Immature natural killer cell (primary cell): ENCODE results near the gene PIK3C2B. TPM values are rescaled to one million over a fixed set of nuclear protein-coding genes. Genes with fewer than 3 reads are reported as not detected.
"Not testable (repeated sequence)": the region's sequence is repeated elsewhere in the genome, so short reads cannot be mapped to it uniquely, and the experiment has no call there.

Source experiments
- DNase-seq, 3 donors: peaks; one replicate each; pipeline ENCODE4 v3.0.0; 2022; ENCODE audit warnings: mixed read lengths in 1 of 3
- H3K27ac Mint-ChIP-seq, 6 donors: one replicate each; pipeline ENCODE4 v1.8.0; 2020; ENCODE audit warnings: mixed read lengths in 6 of 6, mild to moderate bottlenecking in 5 of 6, inconsistent platforms in 4 of 6, moderate library complexity in 3 of 6
- H3K27me3 Mint-ChIP-seq, 3 donors: one replicate each; pipeline ENCODE4 v1.8.0; 2020 to 2021; ENCODE audit warnings: low read depth in 3 of 3, mild to moderate bottlenecking in 3 of 3, mixed read lengths in 3 of 3, moderate library complexity in 3 of 3, inconsistent platforms in 1 of 3
- H3K36me3 Mint-ChIP-seq, 3 donors: one replicate each; pipeline ENCODE4 v1.8.0; 2020; ENCODE audit warnings: mixed read lengths in 3 of 3, inconsistent platforms in 2 of 3, mild to moderate bottlenecking in 2 of 3
- H3K4me1 Mint-ChIP-seq, 2 donors: one replicate each; pipeline ENCODE4 v1.8.0; 2020; ENCODE audit warnings: inconsistent platforms in 2 of 2, mild to moderate bottlenecking in 2 of 2, mixed read lengths in 2 of 2, moderate library complexity in 1 of 2
- H3K4me3 Mint-ChIP-seq, 5 donors: one replicate each; pipeline ENCODE4 v1.8.0; 2020; ENCODE audit warnings: mild to moderate bottlenecking in 5 of 5, mixed read lengths in 5 of 5, inconsistent platforms in 3 of 5, moderate library complexity in 3 of 5
- H3K9me3 Mint-ChIP-seq, 6 donors: one replicate each; pipeline ENCODE4 v1.8.0; 2020; ENCODE audit warnings: mild to moderate bottlenecking in 6 of 6, mixed read lengths in 6 of 6, inconsistent platforms in 4 of 6, moderate library complexity in 3 of 6
- polyA plus RNA-seq, 3 donors: library from polyadenylated mRNA; unstranded; fragments of 300-500 nt; fragmentation: Illumina TruSeq; gene quantifications; one replicate each; pipeline ENCODE4 v1.2.3, GENCODE V29; 2021

Gene PIK3C2B
- polyA plus RNA-seq, 3 donors from 2014 or later: 1.4 to 2.3 TPM; not detected in 1

DNA sequence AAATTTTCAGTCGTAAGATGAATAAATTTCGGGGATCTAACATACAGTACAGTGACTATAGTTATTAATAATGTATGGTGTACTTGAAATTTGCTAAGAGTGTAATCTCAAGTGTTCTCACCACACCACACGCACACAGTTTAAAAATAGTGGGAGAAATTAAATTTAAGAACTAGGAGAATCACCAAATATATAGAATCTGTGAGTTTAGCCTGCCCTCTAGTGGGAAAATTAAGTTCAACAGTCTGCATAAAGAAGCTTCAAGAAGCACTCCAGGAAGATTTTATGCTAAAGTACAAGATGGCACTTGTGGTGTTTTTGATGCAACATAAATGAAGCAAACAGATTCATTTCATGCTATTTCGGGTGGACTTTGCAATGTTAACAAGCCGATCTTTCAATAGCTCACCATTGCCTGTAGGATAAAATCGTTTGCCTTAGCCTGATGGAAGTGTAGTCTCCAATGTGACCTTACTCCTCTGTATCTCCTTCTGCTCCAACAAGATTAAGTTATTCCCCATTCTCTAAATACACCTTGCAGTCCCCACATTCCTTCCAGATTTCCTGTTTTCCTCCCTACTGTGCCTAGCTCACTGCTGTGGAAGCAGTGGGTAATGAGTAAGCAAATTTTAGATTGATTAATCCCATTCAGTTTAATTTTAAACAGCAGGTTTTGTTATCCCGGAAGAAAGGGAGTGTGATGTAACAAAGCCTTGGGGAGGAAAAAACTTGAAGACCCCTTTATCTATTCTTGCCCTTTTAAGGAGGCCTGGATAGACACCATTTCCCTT lies 8.7 kb upstream of the PIK3C2B start:
- peaks cover 0 to 6% (median 0%) of the 10 kb centered on the region in 6 donors for H3K9me3 Mint-ChIP-seq
- peak overlapping the region in 4 of 6 donors; percentile 15 to 80 (median 42) for H3K27ac Mint-ChIP-seq
- H3K4me3 Mint-ChIP-seq: peak overlapping the region in 1 of 5 donors; percentile 8
- H3K4me1 Mint-ChIP-seq: peaks cover 27 to 34% of the 10 kb centered on the region in 2 donors
- H3K27me3 Mint-ChIP-seq: peaks cover 15 to 36% (median 26%) of the 10 kb centered on the region in 3 donors
- DNase-seq: peak; percentile 67 to 74 (median 68)
- no peaks in the 10 kb centered on the region for H3K36me3 Mint-ChIP-seq

DNA sequence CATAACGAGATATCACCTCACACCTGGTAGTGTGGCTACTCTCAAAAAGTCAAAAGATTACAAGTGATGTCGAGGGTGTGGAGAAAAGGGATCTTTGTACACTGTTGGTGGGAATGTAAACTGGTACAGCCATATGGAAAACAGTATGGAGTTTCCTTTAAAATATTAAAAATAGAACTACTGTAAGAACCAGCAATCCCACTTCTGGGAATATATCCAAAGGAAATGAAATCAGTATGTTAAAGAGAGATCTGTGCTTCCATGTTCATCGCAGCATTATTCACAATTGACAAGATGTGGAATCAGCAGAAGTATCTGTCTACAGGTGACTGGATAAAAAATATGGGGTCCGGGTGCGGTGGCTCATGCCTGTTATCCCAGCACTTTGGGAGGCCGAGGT lies 7.6 kb upstream of the PIK3C2B start:
- no peak for DNase-seq
- H3K4me1 Mint-ChIP-seq: peaks cover 18 to 25% of the 10 kb centered on the region in 2 donors
- H3K36me3 Mint-ChIP-seq: no peaks in the 10 kb centered on the region
- H3K27me3 Mint-ChIP-seq: peaks cover 15 to 29% (median 19%) of the 10 kb centered on the region in 3 donors
- H3K9me3 Mint-ChIP-seq: peaks cover 0 to 6% (median 0%) of the 10 kb centered on the region in 6 donors
- no peak overlapping the region for H3K4me3 Mint-ChIP-seq
- H3K27ac Mint-ChIP-seq: no peak overlapping the region

DNA sequence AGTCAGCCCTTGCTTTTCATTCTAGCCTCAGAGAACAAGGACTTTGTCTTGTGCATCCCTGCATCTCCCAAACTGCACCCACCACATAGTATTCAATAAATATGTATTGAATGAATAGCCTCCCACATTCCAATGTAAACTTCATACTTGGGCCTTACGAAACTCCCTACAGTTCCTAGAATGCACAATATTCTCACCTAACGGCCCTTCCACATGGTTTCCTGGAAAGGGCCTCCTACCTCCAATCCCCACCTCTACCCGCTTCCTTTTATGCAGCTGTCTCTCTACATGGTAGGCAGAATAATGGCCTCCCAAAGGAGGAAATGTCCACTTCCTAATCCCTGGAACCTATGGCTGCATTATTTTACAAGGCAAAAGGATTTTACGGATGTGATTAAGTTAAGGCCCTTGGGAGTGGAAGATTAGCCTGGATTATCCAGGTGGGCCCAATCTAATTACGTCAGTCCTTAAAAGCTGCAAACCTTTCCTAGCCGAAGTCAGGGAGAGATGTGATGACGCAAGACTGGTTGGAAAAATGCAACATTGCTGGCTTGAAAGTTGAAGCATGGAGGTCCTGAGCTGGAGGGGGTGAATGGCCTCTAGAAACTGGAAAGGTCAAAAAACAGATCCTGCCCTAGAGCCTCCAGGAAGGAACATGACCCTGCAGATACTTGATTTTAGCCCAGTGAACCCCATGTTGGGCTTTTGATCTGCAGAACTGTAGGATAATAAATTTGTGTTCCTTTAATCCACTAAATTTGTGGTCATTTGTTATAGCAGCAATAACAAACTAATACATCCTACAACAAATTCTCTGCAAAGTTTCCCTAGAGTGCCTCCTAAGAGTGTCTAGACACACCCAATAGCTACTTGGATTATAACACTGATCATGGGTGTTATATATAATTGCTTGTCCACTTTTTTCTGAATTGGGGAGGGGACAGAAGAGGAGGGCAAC lies 5.2 kb upstream of the PIK3C2B start:
- peaks cover 13 to 16% of the 10 kb centered on the region in 2 donors for H3K4me1 Mint-ChIP-seq
- H3K27me3 Mint-ChIP-seq: peaks cover 0 to 12% (median 3%) of the 10 kb centered on the region in 3 donors
- H3K27ac Mint-ChIP-seq: no peak overlapping the region

DNA sequence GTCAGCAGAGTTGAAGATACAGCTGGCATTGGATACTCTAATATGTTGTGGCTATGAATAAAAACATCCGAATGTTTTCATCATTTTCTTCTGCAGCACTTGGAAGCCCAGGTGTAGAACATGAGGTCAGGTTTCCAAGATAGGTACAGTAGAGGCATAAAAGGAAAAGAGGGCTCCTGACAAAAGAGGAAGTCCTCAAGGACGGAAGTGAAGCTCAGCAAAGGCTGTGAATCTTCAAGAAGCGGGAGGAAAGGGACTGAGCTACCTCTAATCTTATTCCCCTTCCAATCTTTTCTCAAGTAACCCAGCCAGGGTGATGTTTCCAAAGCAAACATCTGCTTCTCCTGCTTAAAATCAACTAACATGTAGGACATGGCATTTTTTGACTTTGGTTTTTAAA lies 4.4 kb upstream of the PIK3C2B start:
- H3K27ac Mint-ChIP-seq: no peak overlapping the region
- no peak overlapping the region for H3K4me3 Mint-ChIP-seq
- peaks cover 0 to 12% (median 3%) of the 10 kb centered on the region in 3 donors for H3K27me3 Mint-ChIP-seq
- no peaks in the 10 kb centered on the region for H3K9me3 Mint-ChIP-seq
- peaks cover 15 to 17% of the 10 kb centered on the region in 2 donors for H3K4me1 Mint-ChIP-seq
- H3K36me3 Mint-ChIP-seq: no peaks in the 10 kb centered on the region
- no peak for DNase-seq

More for the DNA sequence above, 5.2 kb upstream of the PIK3C2B start:
- no peak for DNase-seq
- Mint-ChIP-seq H3K4me3 (no peak overlapping the region), H3K36me3 (no peaks in the 10 kb centered on the region), H3K9me3 (no peaks in the 10 kb centered on the region)

DNA sequence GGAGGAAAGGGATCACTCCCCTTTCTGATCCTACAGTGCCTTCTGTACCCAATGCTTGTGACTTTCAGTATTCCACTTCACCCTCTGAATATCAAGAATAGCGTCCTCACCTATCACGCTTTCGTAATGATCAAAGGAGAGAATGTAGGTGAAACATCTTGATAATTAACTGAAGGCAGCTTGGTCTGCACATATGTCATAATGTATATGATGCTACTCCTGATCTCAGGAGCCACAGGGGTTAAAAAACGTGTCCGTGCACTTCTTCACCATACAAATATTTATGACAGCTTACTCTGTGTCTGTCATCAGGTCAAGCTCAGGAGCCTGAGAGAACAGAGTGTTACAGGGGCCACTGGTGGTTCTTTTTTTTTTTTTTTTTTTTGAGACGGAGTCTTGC lies 1.2 kb upstream of the PIK3C2B start:
- H3K36me3 Mint-ChIP-seq: no peaks in the 10 kb centered on the region
- H3K27me3 Mint-ChIP-seq: peaks cover 0 to 10% (median 6%) of the 10 kb centered on the region in 3 donors
- H3K4me1 Mint-ChIP-seq: peaks cover 35 to 36% of the 10 kb centered on the region in 2 donors
- no peak for DNase-seq
- peak overlapping the region; percentile 57 to 93 (median 82) for H3K27ac Mint-ChIP-seq
- peak overlapping the region; percentile 89 to 98 (median 95) for H3K4me3 Mint-ChIP-seq
- H3K9me3 Mint-ChIP-seq: no peaks in the 10 kb centered on the region

GRCh38 chr1:204495078-204495753 lies 611 bp upstream of the PIK3C2B start:
- H3K27me3 Mint-ChIP-seq: peaks cover 0 to 10% (median 6%) of the 10 kb centered on the region in 3 donors
- H3K9me3 Mint-ChIP-seq: no peaks in the 10 kb centered on the region
- no peaks in the 10 kb centered on the region for H3K36me3 Mint-ChIP-seq
- no peak for DNase-seq
- peak overlapping the region; percentile 81 to 93 (median 90) for H3K27ac Mint-ChIP-seq
- peaks cover 39 to 41% of the 10 kb centered on the region in 2 donors for H3K4me1 Mint-ChIP-seq
- peak overlapping the region; percentile 89 to 98 (median 95) for H3K4me3 Mint-ChIP-seq

- DNase-seq: peak; percentile 54 to 63 (median 60)
- peaks cover 0 to 6% (median 5%) of the 10 kb centered on the region in 3 donors for H3K36me3 Mint-ChIP-seq
- H3K4me1 Mint-ChIP-seq: peaks cover 48 to 51% of the 10 kb centered on the region in 2 donors
- H3K27ac Mint-ChIP-seq: peak overlapping the region; percentile 81 to 95 (median 91)
- H3K4me3 Mint-ChIP-seq: peak overlapping the region; percentile 89 to 98 (median 95)
- H3K27me3 Mint-ChIP-seq: peaks cover 0 to 10% (median 6%) of the 10 kb centered on the region in 3 donors
- no peaks in the 10 kb centered on the region for H3K9me3 Mint-ChIP-seq
Observed at GRCh38 chr1:204493984-204494280, 673 bp downstream of the PIK3C2B start.

DNA sequence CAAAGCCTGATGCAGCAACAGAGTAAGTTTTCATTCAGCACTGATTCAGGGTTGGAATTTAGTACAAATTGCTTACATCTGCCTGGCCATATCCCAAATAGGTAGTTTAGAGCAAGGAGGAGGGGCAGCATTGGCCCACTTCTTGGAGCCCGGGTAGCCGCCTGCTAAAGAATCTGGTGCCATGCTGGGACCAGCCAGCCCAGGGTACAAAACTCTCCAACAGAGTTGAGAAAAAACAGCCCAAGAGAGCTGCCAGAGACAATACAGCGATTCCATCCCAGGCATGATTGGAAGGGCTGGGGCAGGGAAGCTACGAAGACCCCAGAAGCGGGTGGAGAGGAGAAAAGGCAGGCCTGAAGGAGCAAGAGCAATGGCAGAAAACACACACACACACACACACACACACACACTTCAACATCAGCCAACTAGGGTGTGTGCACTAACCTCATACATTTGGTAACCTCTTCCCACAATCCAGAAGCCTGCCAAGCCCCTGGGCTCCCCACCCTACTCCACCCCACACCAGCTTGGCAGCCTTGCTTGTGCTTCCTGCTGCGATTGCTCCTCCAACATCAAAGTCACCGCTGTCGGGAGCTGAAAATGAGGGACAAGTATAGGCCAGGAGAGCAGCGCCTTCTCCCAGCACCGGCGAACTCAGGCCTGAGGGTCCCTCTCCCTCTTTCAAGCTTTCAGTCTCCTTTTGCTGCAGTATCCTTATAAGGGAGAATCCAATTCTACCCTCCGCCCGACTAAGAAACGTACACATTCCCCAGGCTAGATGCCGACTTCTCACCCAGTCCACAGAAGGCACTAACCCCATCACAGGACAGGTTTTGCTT lies 1.2 kb downstream of the PIK3C2B start:
- H3K4me3 Mint-ChIP-seq: peak overlapping the region; percentile 89 to 98 (median 95)
- H3K36me3 Mint-ChIP-seq: peaks cover 3 to 6% (median 5%) of the 10 kb centered on the region in 3 donors
- no peak for DNase-seq
- peaks cover 0 to 6% (median 6%) of the 10 kb centered on the region in 3 donors for H3K27me3 Mint-ChIP-seq
- no peaks in the 10 kb centered on the region for H3K9me3 Mint-ChIP-seq
- H3K4me1 Mint-ChIP-seq: peaks cover 51 to 52% of the 10 kb centered on the region in 2 donors
- H3K27ac Mint-ChIP-seq: peak overlapping the region; percentile 81 to 95 (median 91)

- no peak for DNase-seq
- H3K4me1 Mint-ChIP-seq: peaks cover 51 to 52% of the 10 kb centered on the region in 2 donors
- peak overlapping the region in 3 of 5 donors; percentile 10 to 89 (median 30) for H3K4me3 Mint-ChIP-seq
Observed at GRCh38 chr1:204491655-204492054, 3.0 kb downstream of the PIK3C2B start.

DNA sequence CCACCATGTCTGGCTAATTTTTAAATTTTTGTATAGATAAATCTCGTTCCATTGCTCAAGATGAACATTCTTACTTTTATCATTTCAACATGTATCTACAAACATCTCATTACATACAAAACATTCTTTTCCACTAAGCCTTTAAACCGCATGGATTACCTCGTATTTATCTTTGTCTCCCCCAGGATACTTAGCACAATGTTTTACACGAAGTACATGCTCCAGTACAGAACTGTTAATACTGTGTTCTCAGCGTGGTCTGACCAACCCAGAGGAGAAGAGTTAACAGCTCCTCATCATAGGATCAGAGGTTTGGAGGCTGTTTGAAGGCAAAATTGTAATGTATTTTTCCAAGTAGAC lies 7.4 kb downstream of the PIK3C2B start:
- H3K36me3 Mint-ChIP-seq: peaks cover 5 to 7% (median 6%) of the 10 kb centered on the region in 3 donors
- DNase-seq: no peak
- H3K9me3 Mint-ChIP-seq: no peaks in the 10 kb centered on the region
- peaks cover 30 to 38% of the 10 kb centered on the region in 2 donors for H3K4me1 Mint-ChIP-seq
- H3K27ac Mint-ChIP-seq: no peak overlapping the region
- H3K27me3 Mint-ChIP-seq: peaks cover 0 to 1% (median 0%) of the 10 kb centered on the region in 3 donors
- no peak overlapping the region for H3K4me3 Mint-ChIP-seq

More at GRCh38 chr1:204491655-204492054, 3.0 kb downstream of the PIK3C2B start:
- Mint-ChIP-seq H3K36me3 (peaks cover 3 to 6% (median 5%) of the 10 kb centered on the region in 3 donors), H3K9me3 (no peaks in the 10 kb centered on the region), H3K27ac (peak overlapping the region in 3 of 6 donors; percentile 24 to 48 (median 28)), H3K27me3 (peaks cover 0 to 6% (median 6%) of the 10 kb centered on the region in 3 donors)

- not testable (repeated sequence) for H3K36me3 Mint-ChIP-seq, H3K27me3 Mint-ChIP-seq, DNase-seq, H3K4me3 Mint-ChIP-seq, H3K27ac Mint-ChIP-seq, H3K9me3 Mint-ChIP-seq
- peaks cover 25 to 38% of the 10 kb centered on the region in 2 donors for H3K4me1 Mint-ChIP-seq
Observed at GRCh38 chr1:204486513-204487255, 7.9 kb downstream of the PIK3C2B start.

DNA sequence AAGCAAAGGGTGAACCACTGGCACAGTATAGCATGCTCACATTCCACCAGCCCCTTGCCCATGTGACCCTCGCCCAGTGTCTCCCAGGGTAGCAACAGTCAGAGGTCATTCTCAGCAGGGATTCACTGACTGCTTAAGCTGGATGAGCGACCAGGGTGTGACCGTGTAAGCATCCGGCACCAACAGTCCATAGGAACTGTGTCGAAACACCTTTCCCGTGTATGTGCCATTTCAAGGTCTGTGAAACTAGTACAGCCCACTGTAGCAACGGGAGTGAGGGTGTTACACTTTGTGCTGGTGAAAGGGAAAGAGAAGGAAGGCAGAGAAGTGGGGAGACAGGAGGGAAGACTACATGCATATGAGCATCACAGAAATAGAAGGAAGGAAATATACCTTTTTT lies 10.8 kb downstream of the PIK3C2B start:
- Mint-ChIP-seq H3K27me3 (peaks cover 0 to 1% (median 0%) of the 10 kb centered on the region in 3 donors), H3K4me3 (no peak overlapping the region), H3K4me1 (peaks cover 38 to 53% of the 10 kb centered on the region in 2 donors), H3K36me3 (peaks cover 0 to 7% (median 0%) of the 10 kb centered on the region in 3 donors), H3K9me3 (no peaks in the 10 kb centered on the region), H3K27ac (peak overlapping the region in 1 of 6 donors; percentile 74)
- no peak for DNase-seq
